ENCODE results near the gene HSF4.

DNA sequence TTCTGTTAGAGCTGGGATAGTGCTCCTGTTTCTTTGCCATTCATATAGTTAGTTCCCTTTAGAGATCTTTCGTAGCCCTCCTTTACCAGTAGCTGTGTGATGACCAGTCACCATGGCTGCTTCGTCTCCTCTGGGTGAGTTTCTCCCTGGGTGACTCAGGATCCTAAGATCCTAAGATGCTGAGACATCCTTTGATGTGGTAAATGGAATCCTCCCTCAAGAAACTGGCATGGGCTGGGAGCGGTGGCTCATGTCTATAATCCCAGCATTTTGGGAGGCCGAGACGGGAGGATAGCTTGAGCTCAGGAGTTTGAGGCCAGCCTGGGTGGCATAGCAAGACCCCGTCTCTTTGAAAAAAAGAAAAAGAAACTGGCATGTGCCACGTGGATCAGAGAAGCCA lies 48.9 kb upstream of the HSF4 start:
- TF ChIP-seq PAX5 (IDR thresholded peaks at IDR 0.05; ENCODE audit: insufficient read depth, low read length, severe bottlenecking): no peak
- no peak for TF ChIP-seq SPI1 (IDR thresholded peaks at IDR 0.05; ENCODE audit: low read depth, low read length)
- no peak for TF ChIP-seq POLR2AphosphoS5 (IDR thresholded peaks at IDR 0.05; ENCODE audit: low read depth, low read length)
- no peak for TF ChIP-seq POLR2A (IDR thresholded peaks at IDR 0.05; ENCODE audit: low read depth, low read length)
